Stimulated activated CD4-positive, alpha-beta T cell treated with anti-CD3 and anti-CD28 coated beads, Interleukin-12 subunit alpha, Interleukin-12 subunit beta, amount 100 ng/mL, for 48 hours (primary cell): ENCODE results near the gene USP24.
"Not testable (repeated sequence)": the region's sequence is repeated elsewhere in the genome, so short reads cannot be mapped to it uniquely, and the experiment has no call there.

Source experiments
- DNase-seq, 3 donors: peaks; one replicate each; pipeline ENCODE4 v3.0.0-alpha.2; 2020; ENCODE audit warnings: low read depth in 2 of 3, low spot score in 1 of 3

Gene USP24

DNA sequence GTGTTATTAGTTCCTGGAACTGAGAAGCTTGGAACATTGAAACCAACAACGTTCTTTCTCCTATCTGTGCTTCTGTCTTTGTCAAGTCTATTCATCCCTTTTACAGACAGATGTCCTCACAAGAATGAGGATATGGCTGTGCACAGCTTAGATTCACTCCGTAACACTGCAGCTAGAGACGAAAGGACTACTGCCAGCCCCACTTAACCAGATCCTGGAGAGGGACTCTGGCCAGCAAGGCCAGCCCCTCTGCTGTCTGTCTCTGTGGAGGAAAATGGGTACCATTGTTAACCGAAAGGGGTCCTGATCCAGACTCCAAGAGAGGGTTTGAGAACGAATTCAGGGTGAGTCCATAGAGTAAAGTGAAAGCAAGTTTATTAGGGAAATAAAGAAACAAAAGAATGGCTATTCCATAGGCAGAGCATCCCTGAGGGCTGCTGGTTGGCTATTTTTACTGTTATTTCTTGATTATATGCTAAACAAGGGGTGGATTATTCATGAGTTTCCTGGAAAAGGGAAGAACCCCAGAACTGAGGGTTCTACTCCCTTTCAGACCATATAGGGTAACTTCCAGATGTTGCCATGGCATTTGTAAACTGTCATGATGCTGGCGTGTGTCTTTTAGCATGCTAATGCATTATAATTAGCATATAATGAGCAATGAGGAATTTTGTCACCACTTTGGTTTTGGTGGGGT lies 17.4 kb upstream of the USP24 start:
- no peak for DNase-seq

GRCh38 chr1:55231745-55232144 lies 16.6 kb upstream of the USP24 start:
- no peak for DNase-seq

GRCh38 chr1:55230659-55231058 lies 15.5 kb upstream of the USP24 start:
- no peak for DNase-seq

- not testable (repeated sequence) for DNase-seq
Measured at GRCh38 chr1:55229726-55230125, 14.6 kb upstream of the USP24 start.

DNA sequence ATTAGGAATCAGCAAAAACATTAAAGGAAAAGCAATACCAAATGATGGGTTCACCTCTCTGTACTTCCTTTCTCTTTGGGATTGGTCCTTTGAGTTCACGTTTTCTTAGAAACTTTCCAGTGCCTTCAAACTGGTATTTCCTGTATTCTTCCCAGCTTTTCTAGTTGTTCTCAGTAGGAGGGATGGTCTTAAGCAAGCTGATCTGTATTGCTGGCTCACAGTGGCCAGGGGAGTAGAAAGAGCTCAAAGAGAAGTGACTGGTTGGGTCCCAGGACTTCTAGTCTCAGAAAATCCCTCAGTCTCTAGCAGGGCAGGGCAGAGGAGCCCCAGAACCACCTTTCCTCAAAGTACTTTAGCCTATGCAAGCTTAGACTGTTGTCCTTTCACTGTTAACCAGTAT lies 10.1 kb upstream of the USP24 start:
- no peak for DNase-seq

DNA sequence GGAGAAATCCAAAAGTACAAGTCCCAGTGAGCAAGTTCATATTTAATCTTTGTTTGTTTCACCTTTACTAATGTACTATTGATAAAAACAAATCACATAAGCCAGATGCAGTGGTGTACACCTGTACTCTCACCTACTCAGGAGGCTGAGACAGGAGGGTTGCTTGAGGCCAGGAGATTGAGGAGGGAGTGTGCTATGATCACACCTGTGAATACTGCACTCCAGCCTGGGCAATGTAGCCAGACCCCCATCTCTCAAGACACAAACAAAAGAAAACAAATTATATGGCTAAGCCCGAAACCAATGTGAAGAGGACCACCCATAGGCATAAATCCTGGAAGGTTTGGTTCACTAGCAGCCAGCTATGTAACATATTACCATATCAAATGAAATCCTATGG lies 9.6 kb upstream of the USP24 start:
- no peak for DNase-seq

GRCh38 chr1:55222152-55222551 lies 7.0 kb upstream of the USP24 start:
- DNase-seq = no peak

GRCh38 chr1:55217226-55217986 lies 2.2 kb upstream of the USP24 start:
- DNase-seq = no peak

DNA sequence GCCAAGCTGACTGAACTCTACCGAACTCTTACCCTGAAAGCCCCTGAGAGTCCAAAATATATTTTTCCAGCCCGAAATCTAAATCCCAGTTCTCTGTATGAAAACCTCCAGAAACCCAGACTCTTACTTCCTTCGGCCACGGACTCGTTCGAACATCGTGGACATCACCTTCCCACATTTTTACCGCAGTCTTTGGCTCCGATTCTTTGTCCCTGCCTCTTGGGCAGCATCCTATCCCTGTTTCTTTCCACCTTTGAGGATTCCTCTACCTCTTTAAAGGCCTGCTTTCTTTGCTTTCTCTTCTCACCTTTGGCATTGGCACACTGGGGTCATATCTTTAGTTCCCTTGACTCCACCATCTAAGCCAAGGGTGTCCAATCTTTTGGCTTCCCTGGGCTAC lies 932 bp upstream of the USP24 start:
- no peak for DNase-seq

- DNase-seq = peak in 1 of 3 donors; percentile 24
Measured at GRCh38 chr1:55214934-55215193, 300 bp downstream of the USP24 start.

DNA sequence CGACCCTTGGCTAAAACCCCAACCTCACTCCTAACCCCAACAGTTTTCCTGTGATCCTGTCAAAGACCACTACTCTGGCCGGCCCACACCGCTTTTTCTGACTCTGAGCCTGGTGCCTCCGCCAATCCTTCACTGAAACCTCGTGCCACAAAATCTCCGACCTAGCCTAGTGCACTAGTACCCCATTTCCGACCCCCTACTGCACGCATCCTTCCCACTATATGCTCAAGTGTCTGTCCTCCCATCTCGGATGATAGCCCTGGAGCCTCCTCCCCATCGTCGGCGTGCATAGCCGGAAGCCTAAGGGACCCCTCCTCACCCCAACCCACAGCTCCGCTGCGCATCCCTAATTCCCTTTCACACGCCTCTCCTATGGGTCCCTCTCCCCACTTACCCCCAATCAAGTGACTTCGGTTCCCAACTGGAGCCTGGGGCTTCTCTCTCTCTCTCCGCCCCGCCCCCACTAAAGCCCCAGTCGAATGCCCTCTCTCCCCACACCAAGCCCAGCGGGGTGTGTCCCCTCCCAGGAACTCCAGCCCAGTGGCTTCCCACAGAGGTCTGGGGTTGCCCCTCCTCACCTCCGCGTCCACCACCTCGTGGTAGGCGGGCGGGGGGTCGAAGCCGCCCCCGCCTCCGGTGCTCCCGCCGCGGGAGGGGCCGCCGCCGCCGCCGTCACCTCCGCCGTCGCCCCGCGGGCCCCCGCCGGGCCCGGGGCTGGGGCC lies 791 bp downstream of the USP24 start:
- DNase-seq = peak in 1 of 3 donors; percentile 30

DNA sequence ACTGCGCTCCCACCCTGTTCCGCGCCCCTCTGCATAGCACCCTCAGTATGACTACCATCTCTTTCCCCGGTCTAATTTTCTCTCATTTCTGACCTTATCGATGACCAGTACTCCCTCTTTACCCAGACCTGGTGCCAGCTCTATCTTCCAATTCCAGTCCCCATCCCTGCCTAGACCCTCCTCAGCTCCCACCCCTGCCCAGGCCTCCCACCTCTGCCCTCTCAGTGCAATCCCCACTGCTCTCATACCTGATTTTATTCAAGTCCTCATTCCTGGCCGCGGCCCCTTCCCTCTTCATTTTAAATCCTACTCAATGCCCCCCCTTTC lies 1.3 kb downstream of the USP24 start:
- peak in 1 of 3 donors; percentile 10 for DNase-seq

GRCh38 chr1:55213151-55213884 lies 1.8 kb downstream of the USP24 start:
- DNase-seq = no peak

GRCh38 chr1:55212349-55213150 lies 2.6 kb downstream of the USP24 start:
- no peak for DNase-seq

- DNase-seq = no peak
Measured at GRCh38 chr1:55211863-55212262, 3.3 kb downstream of the USP24 start.

- no peak for DNase-seq
Measured at GRCh38 chr1:55210990-55211801, 4.0 kb downstream of the USP24 start.

GRCh38 chr1:55209247-55209646 lies 5.9 kb downstream of the USP24 start:
- no peak for DNase-seq

DNA sequence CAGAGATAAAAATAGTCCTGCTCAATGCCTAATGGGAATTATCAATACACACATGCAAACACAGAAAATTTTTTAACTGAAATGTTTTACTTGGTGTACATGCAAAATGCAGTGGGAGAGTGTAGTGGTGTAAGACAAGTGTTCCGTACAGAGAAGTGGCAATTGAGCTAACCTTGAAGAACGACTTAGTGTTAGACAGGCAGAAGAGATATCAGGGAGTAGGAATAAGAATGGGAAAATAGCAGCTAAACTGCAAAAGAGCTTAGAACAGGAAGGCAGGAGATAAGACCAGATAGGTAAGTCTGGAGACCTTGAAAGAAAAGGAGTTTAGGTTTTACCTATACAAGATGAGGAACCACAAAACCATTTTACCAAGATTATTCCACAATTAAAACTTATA lies 9.0 kb downstream of the USP24 start:
- DNase-seq = no peak

- no peak for DNase-seq
Measured at GRCh38 chr1:55204997-55205396, 10.2 kb downstream of the USP24 start.

DNA sequence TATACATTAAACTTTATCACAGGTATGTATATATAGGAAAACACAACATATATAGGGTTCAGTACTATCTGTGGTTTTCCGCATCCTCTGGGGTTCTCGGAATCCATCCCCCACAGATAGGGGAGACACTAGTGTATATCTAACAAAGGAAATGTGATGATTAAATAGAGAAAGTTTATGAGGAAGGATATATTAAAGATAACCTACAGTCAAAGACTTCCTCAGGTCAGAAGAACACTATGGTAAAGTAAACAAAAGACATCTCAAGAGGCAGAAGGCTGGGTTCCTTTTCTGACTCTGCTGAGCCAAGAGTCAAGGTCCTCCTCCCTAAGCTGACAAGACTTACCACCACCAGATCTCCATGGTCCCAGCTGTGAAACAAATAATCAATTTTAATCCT lies 12.1 kb downstream of the USP24 start:
- no peak for DNase-seq
